Breast epithelium (tissue), 3 donors: ENCODE data around the gene DSCAM.

Experiments used
- CTCF ChIP-seq, 3 donors: fragments of 450-650 bp; IDR thresholded peaks; one replicate each; pipeline ENCODE4 v1.5.1; 2016 to 2017; ENCODE audit warnings: antibody characterized with exemption in 3 of 3, mild to moderate bottlenecking in 3 of 3, moderate library complexity in 3 of 3
- POLR2A ChIP-seq: fragments of 450-650 bp; IDR thresholded peaks from one replicate; pipeline ENCODE4 v1.6.1; 2016; ENCODE audit warnings: antibody characterized with exemption, mild to moderate bottlenecking, moderate library complexity
- POLR2AphosphoS5 ChIP-seq, 3 donors: sonication (generic); formaldehyde crosslinking; IDR thresholded peaks; one replicate each; pipeline ENCODE4 v1.6.1; 2017; ENCODE audit warnings: antibody characterized with exemption in 3 of 3

GRCh38 chr21:40858517-40858916 lies 11.6 kb upstream of the DSCAM start:
- TF ChIP-seq CTCF (IDR thresholded peaks at IDR 0.05) (no peak), POLR2A (no peak), POLR2AphosphoS5 (IDR thresholded peaks at IDR 0.05) (no peak)
